GM23248 (cell line): Measurements from ENCODE around the gene ZNRD2. TPM values are rescaled to one million over a fixed set of nuclear protein-coding genes. Genes with fewer than 3 reads are reported as not detected.

Experiments used
- DNase-seq: peaks from one replicate; pipeline ENCODE4 v3.0.0-alpha.2; 2015
- H2AFZ ChIP-seq: fragments of 200-600 bp; sonication (generic); 2 replicates; pipeline ENCODE4 v1.6.1; 2016; ENCODE audit warnings: antibody characterized with exemption
- H3F3A ChIP-seq: fragments of 200-600 bp; sonication (generic); 2 replicates; pipeline ENCODE4 v1.6.1; 2016; ENCODE audit warnings: mild to moderate bottlenecking, antibody characterized with exemption, mixed run types; ENCODE audit not compliant: insufficient read depth
- H3K27ac ChIP-seq: fragments of 200-600 bp; sonication (generic); 2 replicates; pipeline ENCODE4 v1.5.1; 2016; ENCODE audit warnings: mild to moderate bottlenecking
- H3K27me3 ChIP-seq: fragments of 200-600 bp; sonication (generic); replicated peaks from 2 replicates; pipeline ENCODE4 v1.6.1; 2016; ENCODE audit warnings: mild to moderate bottlenecking; ENCODE audit not compliant: insufficient read depth
- H3K36me3 ChIP-seq: fragments of 200-600 bp; sonication (generic); 2 replicates; pipeline ENCODE4 v1.6.1; 2016; ENCODE audit warnings: low read depth, mild to moderate bottlenecking
- H3K4me1 ChIP-seq: fragments of 200-600 bp; sonication (generic); 2 replicates; pipeline ENCODE4 v1.6.1; 2016; ENCODE audit warnings: mild to moderate bottlenecking; ENCODE audit not compliant: insufficient read depth
- H3K4me2 ChIP-seq: fragments of 200-600 bp; sonication (generic); one replicate; pipeline ENCODE4 v1.6.1; 2016; ENCODE audit warnings: mild to moderate bottlenecking; ENCODE audit not compliant: unreplicated experiment
- H3K4me3 ChIP-seq: fragments of 200-600 bp; sonication (generic); 2 replicates; pipeline ENCODE4 v1.5.1; 2016; ENCODE audit warnings: mild to moderate bottlenecking
- H3K79me2 ChIP-seq: fragments of 200-600 bp; sonication (generic); 2 replicates; pipeline ENCODE4 v1.6.1; 2016; ENCODE audit warnings: mild to moderate bottlenecking; ENCODE audit not compliant: insufficient read depth
- H3K9ac ChIP-seq: fragments of 200-600 bp; sonication (generic); 2 replicates; pipeline ENCODE4 v1.6.1; 2016; ENCODE audit warnings: mild to moderate bottlenecking
- H3K9me2 ChIP-seq: fragments of 200-600 bp; sonication (generic); 2 replicates; pipeline ENCODE4 v1.6.1; 2016; ENCODE audit warnings: mixed run types, mild to moderate bottlenecking, moderate library complexity; ENCODE audit not compliant: insufficient read depth
- H3K9me3 ChIP-seq: fragments of 200-600 bp; sonication (generic); one replicate; pipeline ENCODE4 v1.6.1; 2017; ENCODE audit warnings: low read depth
- H4K20me1 ChIP-seq: fragments of 200-600 bp; sonication (generic); 2 replicates; pipeline ENCODE4 v1.6.0; 2016; ENCODE audit not compliant: insufficient read depth
- EZH2 ChIP-seq: fragments of 200-600 bp; sonication (generic); IDR thresholded peaks from 2 replicates; pipeline ENCODE4 v1.6.1; 2018; ENCODE audit warnings: antibody characterized with exemption, mild to moderate bottlenecking; ENCODE audit not compliant: insufficient read depth, poor library complexity, severe bottlenecking
- EZH2phosphoT487 ChIP-seq: fragments of 200-600 bp; sonication (generic); IDR thresholded peaks from 2 replicates; pipeline ENCODE4 v1.6.1; 2018; ENCODE audit warnings: antibody characterized with exemption, moderate library complexity, mild to moderate bottlenecking, low read depth; ENCODE audit not compliant: insufficient read depth
- WGBS, 2 experiments: methylation state at CpG; one replicate each; pipeline ENCODE4 v1.1.6; 2015 to 2017; ENCODE audit warnings: low lambda C conversion rate in 2 of 2, low coverage in 1 of 2; ENCODE audit errors: missing lambda C conversion rate in 2 of 2; 5-methylcytosine and 5-hydroxymethylcytosine counted together
- in situ Hi-C: fragments of 300-500 bp; cut with MboI; formaldehyde crosslinking; loops from 2 replicates; pipeline ENCODE4 v1.15.0; 2020
- polyA plus RNA-seq: library from polyadenylated mRNA; unstranded; fragments of >200 nt; fragmentation: Nextera tagmentation; extraction: Ambion mirVana; gene quantifications from 2 replicates; pipeline ENCODE4 v1.2.1, GENCODE V29; 2016
- total RNA-seq: library from RNA; depleted of rRNA; stranded (reverse); fragments of >200 nt; shearing (Covaris generic); gene quantifications from 2 replicates; pipeline ENCODE4 v1.2.3, GENCODE V29; 2014

Gene ZNRD2
- total and polyA plus RNA-seq, 2 experiments from 2014 or later = 54.5 to 74.9 TPM

- H3K4me3 ChIP-seq = 0 out of 2 replicates have a peak overlapping the region, but pooled peaks have one; percentile 34
- H3K9me3 ChIP-seq = no peaks in the 10 kb centered on the region
- peaks cover 34% of the 10 kb centered on the region for H3K4me1 ChIP-seq
- H3K36me3 ChIP-seq = peaks cover 7% of the 10 kb centered on the region; the same call in 1 of the 2 replicates
- DNase-seq = no peak
- in situ Hi-C loops = no loop called here
- peak overlapping the region; percentile 89; the same call in 1 of the 2 replicates for H3K27ac ChIP-seq
- no peak overlapping the region for H2AFZ ChIP-seq
- peak overlapping the region; percentile 50 for H3K4me2 ChIP-seq
- H3K9me2 ChIP-seq = no peaks in the 10 kb centered on the region
- H3K27me3 ChIP-seq = no peaks in the 10 kb centered on the region
- H3K9ac ChIP-seq = peak overlapping the region; percentile 48; the same call in 1 of the 2 replicates
- no peaks in the 10 kb centered on the region for H4K20me1 ChIP-seq
- peaks cover 34% of the 10 kb centered on the region for H3K79me2 ChIP-seq
- WGBS, 2 experiments = 79 to 82% methylated on average over 4 of the region's 4 CpGs
- TF ChIP-seq EZH2 = no peak
- TF ChIP-seq EZH2phosphoT487 = no peak
- peaks cover 25% of the 10 kb centered on the region for H3F3A ChIP-seq
Observed at GRCh38 chr11:65554842-65555430, 15.3 kb upstream of the ZNRD2 start.

GRCh38 chr11:65555693-65556231 is 14.5 kb upstream of the ZNRD2 start:
- in situ Hi-C loops = no loop called here
- Histone ChIP-seq H3K79me2 (peaks cover 34% of the 10 kb centered on the region), H3K4me1 (peaks cover 42% of the 10 kb centered on the region), H3K4me2 (peak overlapping the region; percentile 83), H3K4me3 (peak overlapping the region; percentile 84), H2AFZ (no peak overlapping the region), H3K27ac (peak overlapping the region; percentile 89), H3K9me2 (no peaks in the 10 kb centered on the region), H3K9ac (peak overlapping the region; percentile 87), H3K36me3 (peaks cover 5% of the 10 kb centered on the region; the same call in 1 of the 2 replicates), H3F3A (peaks cover 33% of the 10 kb centered on the region), H4K20me1 (no peaks in the 10 kb centered on the region), H3K27me3 (no peaks in the 10 kb centered on the region), H3K9me3 (no peaks in the 10 kb centered on the region)
- no peak for TF ChIP-seq EZH2
- no peak for TF ChIP-seq EZH2phosphoT487
- WGBS, 2 experiments = 3 to 12% methylated on average over 6 of the region's 6 CpGs
- DNase-seq = peak; percentile 95

- Histone ChIP-seq H3K4me3 (peak overlapping the region; percentile 84), H3K27me3 (no peaks in the 10 kb centered on the region), H3K4me2 (peak overlapping the region; percentile 83), H3K4me1 (peaks cover 47% of the 10 kb centered on the region), H3K9me3 (no peaks in the 10 kb centered on the region), H3K36me3 (peaks cover 3% of the 10 kb centered on the region; the same call in 1 of the 2 replicates), H3K27ac (peak overlapping the region; percentile 89), H3K79me2 (peaks cover 34% of the 10 kb centered on the region), H3K9ac (peak overlapping the region; percentile 87), H4K20me1 (no peaks in the 10 kb centered on the region), H2AFZ (0 out of 2 replicates have a peak overlapping the region, but pooled peaks have one; percentile 27), H3F3A (peaks cover 39% of the 10 kb centered on the region), H3K9me2 (no peaks in the 10 kb centered on the region)
- WGBS, 2 experiments = 85 to 89% methylated on average over 12 of the region's 12 CpGs
- DNase-seq = peak; percentile 52
- in situ Hi-C loops = no loop called here
- TF ChIP-seq EZH2phosphoT487 (no peak), EZH2 (no peak)
Observed at GRCh38 chr11:65556470-65557279, 13.6 kb upstream of the ZNRD2 start.

GRCh38 chr11:65557280-65558001 is 12.8 kb upstream of the ZNRD2 start:
- Histone ChIP-seq H3K27ac (peak overlapping the region; percentile 89), H3K9ac (peak overlapping the region; percentile 87), H3K4me3 (peak overlapping the region; percentile 84), H3K9me2 (no peaks in the 10 kb centered on the region), H3K4me2 (peak overlapping the region; percentile 83), H3K27me3 (no peaks in the 10 kb centered on the region), H3K36me3 (no peaks in the 10 kb centered on the region), H3F3A (peaks cover 45% of the 10 kb centered on the region), H3K4me1 (peaks cover 47% of the 10 kb centered on the region), H3K79me2 (peaks cover 34% of the 10 kb centered on the region), H2AFZ (0 out of 2 replicates have a peak overlapping the region, but pooled peaks have one; percentile 27), H3K9me3 (no peaks in the 10 kb centered on the region), H4K20me1 (no peaks in the 10 kb centered on the region)
- DNase-seq = peak; percentile 47
- TF ChIP-seq EZH2 (no peak), EZH2phosphoT487 (no peak)
- in situ Hi-C loops = no loop called here
- WGBS, 2 experiments = 2 to 9% methylated on average over 12 to 40 of the region's 47 CpGs
